Ishikawa (cell line): Measurements from ENCODE around the gene XIRP2.

Experiments used
- CEBPB ChIP-seq: IDR thresholded peaks from 2 replicates; pipeline ENCODE4 v1.6.1; 2012
- CREB1 ChIP-seq: IDR thresholded peaks from 2 replicates; pipeline ENCODE4 v1.6.1; 2012; ENCODE audit warnings: low read depth
- EGR1 ChIP-seq: IDR thresholded peaks from 2 replicates; pipeline ENCODE4 v1.6.1; 2012
- EP300 ChIP-seq: IDR thresholded peaks from 2 replicates; pipeline ENCODE4 v1.6.1; 2012; ENCODE audit warnings: borderline replicate concordance
- FOXM1 ChIP-seq: IDR thresholded peaks from 2 replicates; pipeline ENCODE4 v1.6.1; 2012; ENCODE audit warnings: low read depth, borderline replicate concordance
- MAX ChIP-seq: IDR thresholded peaks from 2 replicates; pipeline ENCODE4 v1.6.1; 2012
- NFIC ChIP-seq: IDR thresholded peaks from 2 replicates; pipeline ENCODE4 v1.6.1; 2012
- RAD21 ChIP-seq: IDR thresholded peaks from 2 replicates; pipeline ENCODE4 v1.6.1; 2012; ENCODE audit warnings: low read depth
- REST ChIP-seq: IDR thresholded peaks from 2 replicates; pipeline ENCODE4 v1.6.1; 2012; ENCODE audit warnings: low read depth, mild to moderate bottlenecking
- TAF1 ChIP-seq: IDR thresholded peaks from 2 replicates; pipeline ENCODE4 v1.6.1; 2012; ENCODE audit warnings: low read depth, mild to moderate bottlenecking
- TCF12 ChIP-seq: IDR thresholded peaks from 2 replicates; pipeline ENCODE4 v1.6.1; 2012; ENCODE audit warnings: low read depth
- TEAD4 ChIP-seq: IDR thresholded peaks from 2 replicates; pipeline ENCODE4 v1.6.1; 2012
- USF1 ChIP-seq: IDR thresholded peaks from 2 replicates; pipeline ENCODE4 v1.6.1; 2012
- YY1 ChIP-seq: IDR thresholded peaks from 2 replicates; pipeline ENCODE4 v1.6.1; 2012; ENCODE audit warnings: low read depth
- ZBTB7A ChIP-seq: IDR thresholded peaks from 2 replicates; pipeline ENCODE4 v1.6.1; 2012; ENCODE audit warnings: low read depth

The XIRP2 gene

GRCh38 chr2:166888180-166888579, at the start of gene XIRP2:
TSS of gene XIRP2 (plus strand) at chr2:166888480. CDS start at chr2:166903483, 15,003 bp downstream.
- no peak for TF ChIP-seq EGR1
- no peak for TF ChIP-seq TAF1
- no peak for TF ChIP-seq TEAD4
- TF ChIP-seq FOXM1, result no peak
- no peak for TF ChIP-seq REST
- no peak for TF ChIP-seq TCF12
- TF ChIP-seq CEBPB, result no peak

- no peak for TF ChIP-seq EGR1
- no peak for TF ChIP-seq MAX
- TF ChIP-seq RAD21, result no peak
- no peak for TF ChIP-seq USF1
- no peak for TF ChIP-seq NFIC
- TF ChIP-seq ZBTB7A, result no peak
- no peak for TF ChIP-seq CEBPB
- TF ChIP-seq TCF12, result no peak
- TF ChIP-seq CREB1, result no peak
- no peak for TF ChIP-seq TEAD4
- no peak for TF ChIP-seq TAF1
- TF ChIP-seq YY1, result no peak
- TF ChIP-seq EP300, result no peak
- TF ChIP-seq REST, result no peak
- TF ChIP-seq FOXM1, result no peak
Measured at GRCh38 chr2:166841152-166841551, 47.1 kb upstream of the XIRP2 start.

GRCh38 chr2:166841679-166842078, 46.6 kb upstream of the XIRP2 start:
- TF ChIP-seq TCF12, result no peak
- no peak for TF ChIP-seq EGR1
- TF ChIP-seq RAD21, result no peak
- no peak for TF ChIP-seq TAF1
- no peak for TF ChIP-seq USF1
- TF ChIP-seq FOXM1, result no peak
- no peak for TF ChIP-seq NFIC
- no peak for TF ChIP-seq REST
- TF ChIP-seq ZBTB7A, result no peak
- no peak for TF ChIP-seq EP300
- no peak for TF ChIP-seq TEAD4
- TF ChIP-seq CEBPB, result no peak
- TF ChIP-seq CREB1, result no peak
- TF ChIP-seq YY1, result no peak
- no peak for TF ChIP-seq MAX

GRCh38 chr2:166844111-166844510, 44.2 kb upstream of the XIRP2 start:
- no peak for TF ChIP-seq CREB1
- TF ChIP-seq CEBPB, result no peak
- TF ChIP-seq TCF12, result no peak
- TF ChIP-seq USF1, result no peak
